IMR-90 (cell line): Measurements from ENCODE around the gene CCP110. TPM values are rescaled to one million over a fixed set of nuclear protein-coding genes. Genes with fewer than 3 reads are reported as not detected.

Source experiments
- ATAC-seq: fragments of 200-7000 bp; cut with Tn5 transposase; 2 replicates; pipeline ENCODE4 v1.9.1; 2020; ENCODE audit warnings: low read depth, mild to moderate bottlenecking, moderate library complexity
- BruUV-seq: library from RNA; stranded (reverse); fragments of 400-500 nt; replicated peaks from 2 replicates; lab custom pipeline; 2021; lab: Mats Ljungman, UMichigan
- CTCF ChIA-PET: fragments of 300-600 bp; formaldehyde crosslinking; extraction: SDS; loops from one replicate; lab custom pipeline; 2021; ENCODE audit warnings: antibody characterized with exemption; lab: Yijun Ruan, JAX
- POLR2A ChIA-PET: fragments of 300-600 bp; sonication (Branson Sonifier 250); formaldehyde crosslinking; loops from one replicate; lab custom pipeline; 2022; ENCODE audit warnings: antibody characterized with exemption; ENCODE audit not compliant: unreplicated experiment; lab: Charles Lee
- DNase-seq: peaks from one replicate; pipeline ENCODE4 v3.0.0; 2013
- H2AFZ ChIP-seq: replicated peaks from 2 replicates; pipeline ENCODE3; 2013; ENCODE audit warnings: low read length, mild to moderate bottlenecking; ENCODE audit not compliant: poor library complexity
- H2AK5ac ChIP-seq: 2 replicates; pipeline ENCODE4 v1.6.1; 2013; ENCODE audit warnings: low read depth, low read length, inconsistent platforms
- H2AK9ac ChIP-seq: replicated peaks from 2 replicates; pipeline ENCODE3; 2013; ENCODE audit warnings: mild to moderate bottlenecking, low read depth, low read length, moderate library complexity; ENCODE audit not compliant: poor library complexity
- H2BK120ac ChIP-seq: 2 replicates; pipeline ENCODE4 v1.6.1; 2013; ENCODE audit warnings: low read depth, low read length, inconsistent platforms
- H2BK15ac ChIP-seq: 3 replicates; pipeline ENCODE4 v1.6.1; 2013; ENCODE audit warnings: low read depth, low read length, inconsistent platforms
- H2BK20ac ChIP-seq: 2 replicates; pipeline ENCODE4 v1.6.1; 2013; ENCODE audit warnings: low read depth, mild to moderate bottlenecking, inconsistent platforms, low read length, moderate library complexity
- H2BK5ac ChIP-seq: 2 replicates; pipeline ENCODE4 v1.6.1; 2013; ENCODE audit warnings: mild to moderate bottlenecking, low read depth, low read length, inconsistent platforms; ENCODE audit not compliant: poor library complexity, severe bottlenecking
- H3K14ac ChIP-seq: replicated peaks from 2 replicates; pipeline ENCODE4 v1.6.1; 2013; ENCODE audit warnings: low read depth, low read length, inconsistent platforms
- H3K18ac ChIP-seq: 2 replicates; pipeline ENCODE4 v1.6.1; 2013; ENCODE audit warnings: low read depth, low read length, control low read depth
- H3K23ac ChIP-seq: 2 replicates; pipeline ENCODE4 v1.6.1; 2013; ENCODE audit warnings: low read depth, low read length, inconsistent platforms
- H3K27ac ChIP-seq: 2 replicates; pipeline ENCODE4 v1.5.1; 2013; ENCODE audit warnings: mild to moderate bottlenecking, control low read depth, low read length; ENCODE audit not compliant: insufficient read depth
- H3K27me3 ChIP-seq: 2 replicates; pipeline ENCODE4 v1.6.1; 2013; ENCODE audit warnings: low read length; ENCODE audit not compliant: control insufficient read depth, insufficient read depth
- H3K36me3 ChIP-seq: 2 replicates; pipeline ENCODE4 v1.6.1; 2013; ENCODE audit warnings: low read length, mixed read lengths; ENCODE audit not compliant: control insufficient read depth, insufficient read depth
- H3K4ac ChIP-seq: 2 replicates; pipeline ENCODE4 v1.6.1; 2013; ENCODE audit warnings: low read depth, low read length, inconsistent platforms
- H3K4me1 ChIP-seq: 2 replicates; pipeline ENCODE4 v1.6.1; 2013; ENCODE audit warnings: low read length, mixed read lengths; ENCODE audit not compliant: control insufficient read depth, insufficient read depth
- H3K4me2 ChIP-seq: 2 replicates; pipeline ENCODE4 v1.6.1; 2013; ENCODE audit warnings: low read depth, mild to moderate bottlenecking, control low read depth, low read length, moderate library complexity
- H3K4me3 ChIP-seq: 2 replicates; pipeline ENCODE4 v1.5.1; 2013; ENCODE audit warnings: low read depth, mild to moderate bottlenecking, control low read depth, low read length, moderate library complexity; ENCODE audit not compliant: insufficient read depth
- H3K56ac ChIP-seq: 2 replicates; pipeline ENCODE4 v1.6.1; 2013; ENCODE audit warnings: low read length, inconsistent platforms; ENCODE audit not compliant: insufficient read depth; ENCODE audit errors: extremely low read depth
- H3K79me1 ChIP-seq, 2 experiments: 2 replicates each; pipeline ENCODE4 v1.6.1; 2013; ENCODE audit warnings: low read length in 2 of 2, inconsistent platforms in 1 of 2, low read depth in 1 of 2
- H3K9ac ChIP-seq: 2 replicates; pipeline ENCODE4 v1.6.1; 2013; ENCODE audit warnings: low read depth, low read length, control low read depth
- H3K9me1 ChIP-seq: 2 replicates; pipeline ENCODE4 v1.6.1; 2013; ENCODE audit warnings: low read length, inconsistent platforms; ENCODE audit not compliant: insufficient read depth
- H3K9me3 ChIP-seq: 2 replicates; pipeline ENCODE4 v1.6.1; 2013; ENCODE audit warnings: low read length; ENCODE audit not compliant: control insufficient read depth, insufficient read depth
- H4K20me1 ChIP-seq: 2 replicates; pipeline ENCODE4 v1.6.1; 2013; ENCODE audit warnings: low read length, inconsistent platforms; ENCODE audit not compliant: insufficient read depth
- H4K5ac ChIP-seq: 2 replicates; pipeline ENCODE4 v1.6.1; 2013; ENCODE audit warnings: mild to moderate bottlenecking, low read depth, low read length, control low read depth
- H4K8ac ChIP-seq, 2 experiments: 2 replicates each; pipeline ENCODE4 v1.6.1; 2013; ENCODE audit warnings: low read depth in 2 of 2, low read length in 2 of 2, control low read depth in 1 of 2, inconsistent platforms in 1 of 2
- H4K91ac ChIP-seq: 2 replicates; pipeline ENCODE4 v1.6.1; 2013; ENCODE audit warnings: low read depth, low read length, inconsistent platforms; ENCODE audit not compliant: insufficient read depth
- BHLHE40 ChIP-seq: fragments of 150-350 bp; IDR thresholded peaks from 2 replicates; pipeline ENCODE4 v1.6.1; 2016; ENCODE audit warnings: mild to moderate bottlenecking, low read depth, low read length
- CEBPB ChIP-seq: IDR thresholded peaks from 2 replicates; pipeline ENCODE4 v1.6.1; 2012; ENCODE audit warnings: low read depth, low read length, improper control_type of control experiment
- CHD1 ChIP-seq: IDR thresholded peaks from 2 replicates; pipeline ENCODE4 v1.6.1; 2012; ENCODE audit warnings: low read depth, low read length, improper control_type of control experiment
- CTCF ChIP-seq: conservative IDR thresholded peaks from 2 replicates; pipeline ENCODE4 v1.5.1; 2012; ENCODE audit warnings: mild to moderate bottlenecking, low read depth, low read length, improper control_type of control experiment
- ELK1 ChIP-seq: fragments of 150-350 bp; IDR thresholded peaks from 2 replicates; pipeline ENCODE4 v1.6.1; 2016; ENCODE audit warnings: low read depth, mild to moderate bottlenecking, low read length, moderate library complexity, borderline replicate concordance
- FOS ChIP-seq: fragments of 150-350 bp; IDR thresholded peaks from 2 replicates; pipeline ENCODE4 v1.6.1; 2016; ENCODE audit warnings: low read depth, low read length
- MAFK ChIP-seq: IDR thresholded peaks from 2 replicates; pipeline ENCODE4 v1.6.1; 2012; ENCODE audit warnings: low read depth, low read length, improper control_type of control experiment
- MAZ ChIP-seq: IDR thresholded peaks from 2 replicates; pipeline ENCODE4 v1.6.1; 2012; ENCODE audit warnings: low read depth, mild to moderate bottlenecking, low read length, improper control_type of control experiment, moderate library complexity, borderline replicate concordance
- MXI1 ChIP-seq: IDR thresholded peaks from 2 replicates; pipeline ENCODE4 v1.6.1; 2012; ENCODE audit warnings: low read depth, mild to moderate bottlenecking, low read length, moderate library complexity, borderline replicate concordance
- NFE2L2 ChIP-seq: fragments of 150-350 bp; IDR thresholded peaks from 2 replicates; pipeline ENCODE4 v1.6.1; 2016; ENCODE audit warnings: low read depth, mild to moderate bottlenecking, low read length
- POLR2A ChIP-seq: IDR thresholded peaks from 2 replicates; pipeline ENCODE4 v1.6.1; 2012; ENCODE audit warnings: mild to moderate bottlenecking, low read depth, low read length
- RAD21 ChIP-seq: IDR thresholded peaks from 2 replicates; pipeline ENCODE4 v1.6.1; 2012; ENCODE audit warnings: low read length, improper control_type of control experiment
- RCOR1 ChIP-seq: IDR thresholded peaks from 2 replicates; pipeline ENCODE4 v1.6.1; 2012; ENCODE audit warnings: mild to moderate bottlenecking, low read length, improper control_type of control experiment; ENCODE audit not compliant: insufficient replicate concordance
- RFX5 ChIP-seq: IDR thresholded peaks from 2 replicates; pipeline ENCODE4 v1.8.0; 2012; ENCODE audit warnings: low read depth, mild to moderate bottlenecking, low read length, moderate library complexity
- SMC3 ChIP-seq: fragments of 150-350 bp; IDR thresholded peaks from 2 replicates; pipeline ENCODE4 v1.6.1; 2016; ENCODE audit warnings: low read depth, mild to moderate bottlenecking, antibody characterized with exemption, low read length, moderate library complexity
- USF2 ChIP-seq: fragments of 150-350 bp; IDR thresholded peaks from 2 replicates; pipeline ENCODE4 v1.6.1; 2017; ENCODE audit warnings: mild to moderate bottlenecking, antibody characterized with exemption, low read length, low read depth
- WGBS, 2 experiments: methylation state at CpG; one replicate each; pipeline versions ENCODE4 v1.1.5 to v1.1.7; 2013; ENCODE audit warnings: missing lambda C conversion rate in 2 of 2; ENCODE audit not compliant: insufficient read length in 1 of 2; ENCODE audit errors: extremely low coverage in 2 of 2; 5-methylcytosine and 5-hydroxymethylcytosine counted together
- dilution Hi-C: fragments of 300-500 bp; cut with HindIII; formaldehyde crosslinking; loops from one replicate; pipeline ENCODE4 v1.14.3; 2018; ENCODE audit warnings: low sequenced_read_pairs; ENCODE audit not compliant: unreplicated experiment
- in situ Hi-C: fragments of 300-500 bp; cut with MboI; formaldehyde crosslinking; loops from 3 replicates; pipeline ENCODE4 v1.14.3; 2019; ENCODE audit warnings: low sequenced_read_pairs, inconsistent platforms, mixed read lengths
- intact Hi-C: fragments of 100-400 bp; cut with micrococcal nuclease; formaldehyde crosslinking; loops from 2 replicates; pipeline ENCODE4 v1.10.0; 2022
- polyA plus RNA-seq, 3 experiments: library from polyadenylated mRNA; depleted of rRNA; stranded (reverse); fragments of >200 nt; gene quantifications; 2 replicates each; pipeline ENCODE4 v1.2.3, GENCODE V29; 2012; ENCODE audit warnings: low replicate concordance in 1 of 3
- total RNA-seq: library from RNA; depleted of rRNA; stranded (reverse); fragments of >200 nt; gene quantifications from 2 replicates; pipeline ENCODE4 v1.2.3, GENCODE V29; 2012

CCP110 gene
- total and polyA plus RNA-seq, 2 of the 4 experiments (the other 2 are of a cell fraction): 4.7 to 7.7 TPM

GRCh38 chr16:19490619-19491018 is 33.1 kb upstream of the CCP110 start:
- H3K27ac ChIP-seq: no peak overlapping the region
- no peaks in the 10 kb centered on the region for H3K9me3 ChIP-seq
- H3K4me2 ChIP-seq: no peak overlapping the region
- no peak for DNase-seq
- no peaks in the 10 kb centered on the region for H4K20me1 ChIP-seq
- no peak overlapping the region for H4K8ac ChIP-seq
- H2AK5ac ChIP-seq: no peak overlapping the region
- no peak overlapping the region for H4K5ac ChIP-seq
- no TSS peak for BruUV-seq
- CTCF ChIA-PET: no interaction called here
- H2BK120ac ChIP-seq: no peak overlapping the region
- TF ChIP-seq CTCF (no peak), MXI1 (no peak), MAFK (no peak), SMC3 (no peak), USF2 (no peak), MAZ (no peak), RFX5 (no peak), RCOR1 (no peak), NFE2L2 (no peak), RAD21 (no peak), ELK1 (no peak), POLR2A (no peak), BHLHE40 (no peak), FOS (no peak), CEBPB (no peak), CHD1 (no peak)
- H3K56ac ChIP-seq: no peak overlapping the region
- H3K14ac ChIP-seq: no peak overlapping the region
- ATAC-seq: no peak
- H2AFZ ChIP-seq: no peak overlapping the region
- no peak overlapping the region for H3K9ac ChIP-seq
- H3K79me1 ChIP-seq: no peaks in the 10 kb centered on the region
- no peaks in the 10 kb centered on the region for H3K4me1 ChIP-seq
- H3K23ac ChIP-seq: no peak overlapping the region
- in situ Hi-C loops (no loop called here), intact Hi-C loops (no loop called here), dilution Hi-C loops (no loop called here)
- H3K36me3 ChIP-seq: no peaks in the 10 kb centered on the region
- H3K18ac ChIP-seq: no peak overlapping the region
- no peak overlapping the region for H3K4ac ChIP-seq
- no peak overlapping the region for H2BK20ac ChIP-seq
- no peaks in the 10 kb centered on the region for H3K9me1 ChIP-seq
- no peak overlapping the region for H4K91ac ChIP-seq
- H2BK5ac ChIP-seq: no peak overlapping the region
- no peak overlapping the region for H2AK9ac ChIP-seq
- peaks cover 2% of the 10 kb centered on the region for H3K27me3 ChIP-seq
- POLR2A ChIA-PET: no interaction called here
- no peak overlapping the region for H2BK15ac ChIP-seq
- no peak overlapping the region for H3K4me3 ChIP-seq
- 50% methylated on average over 1 of the region's 1 CpG; no CpG with 5 or more reads in 1 of the 2 experiments for WGBS, 2 experiments
